G401.6 (cell line): ENCODE results near the gene SND1.
"Not testable (repeated sequence)": the region's sequence is repeated elsewhere in the genome, so short reads cannot be mapped to it uniquely, and the experiment has no call there.

Source experiments
- FAIRE-seq: peaks from 2 replicates; lab custom pipeline; 2012; peaks lifted over from hg19 to GRCh38; lab: Jason Lieb, UNC

The SND1 gene

DNA sequence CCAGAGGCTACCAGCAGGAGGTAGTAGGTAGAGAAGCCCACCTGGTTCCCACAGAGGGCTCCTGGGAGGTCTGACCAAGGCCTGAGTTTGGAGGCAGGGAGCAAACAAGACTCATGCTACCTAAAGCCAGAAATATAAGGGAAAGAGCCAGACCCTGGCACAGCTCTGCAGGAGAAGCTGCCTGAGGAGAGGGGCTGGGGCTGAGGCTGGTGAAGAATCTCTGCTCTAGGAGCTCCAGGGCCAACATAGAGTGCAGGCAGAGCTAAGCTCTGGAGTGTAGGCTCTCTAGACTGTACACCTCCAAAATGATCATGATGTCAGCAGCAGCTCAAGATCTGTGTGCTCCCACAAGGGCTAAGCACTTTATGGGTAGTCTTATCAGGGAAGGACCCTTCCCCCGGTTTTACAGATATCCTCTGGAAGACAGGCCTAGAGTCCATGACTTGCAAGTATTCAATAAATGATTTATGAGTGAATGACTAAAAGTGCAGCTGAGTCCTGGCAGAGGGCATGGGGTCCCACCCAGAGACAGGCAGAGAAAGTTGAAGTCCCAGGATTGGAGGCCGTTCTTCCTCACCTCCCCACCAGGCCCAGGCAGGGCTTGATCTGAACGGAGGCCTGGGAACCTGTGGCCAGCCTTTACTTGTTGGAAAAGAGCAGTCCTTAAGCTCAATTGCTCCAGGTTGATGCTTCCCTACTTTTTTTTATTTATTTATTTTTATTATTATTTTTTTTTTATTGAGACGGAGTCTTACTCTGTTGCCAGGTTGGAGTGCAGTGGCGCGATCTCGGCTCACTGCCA lies 450.7 kb downstream of the SND1 start:
- no peak for FAIRE-seq

- no peak for FAIRE-seq
These were observed 451.6 kb downstream of the SND1 start for GRCh38 chr7:128103498-128104107.

GRCh38 chr7:128104108-128104742 lies 452.2 kb downstream of the SND1 start:
- no peak for FAIRE-seq

DNA sequence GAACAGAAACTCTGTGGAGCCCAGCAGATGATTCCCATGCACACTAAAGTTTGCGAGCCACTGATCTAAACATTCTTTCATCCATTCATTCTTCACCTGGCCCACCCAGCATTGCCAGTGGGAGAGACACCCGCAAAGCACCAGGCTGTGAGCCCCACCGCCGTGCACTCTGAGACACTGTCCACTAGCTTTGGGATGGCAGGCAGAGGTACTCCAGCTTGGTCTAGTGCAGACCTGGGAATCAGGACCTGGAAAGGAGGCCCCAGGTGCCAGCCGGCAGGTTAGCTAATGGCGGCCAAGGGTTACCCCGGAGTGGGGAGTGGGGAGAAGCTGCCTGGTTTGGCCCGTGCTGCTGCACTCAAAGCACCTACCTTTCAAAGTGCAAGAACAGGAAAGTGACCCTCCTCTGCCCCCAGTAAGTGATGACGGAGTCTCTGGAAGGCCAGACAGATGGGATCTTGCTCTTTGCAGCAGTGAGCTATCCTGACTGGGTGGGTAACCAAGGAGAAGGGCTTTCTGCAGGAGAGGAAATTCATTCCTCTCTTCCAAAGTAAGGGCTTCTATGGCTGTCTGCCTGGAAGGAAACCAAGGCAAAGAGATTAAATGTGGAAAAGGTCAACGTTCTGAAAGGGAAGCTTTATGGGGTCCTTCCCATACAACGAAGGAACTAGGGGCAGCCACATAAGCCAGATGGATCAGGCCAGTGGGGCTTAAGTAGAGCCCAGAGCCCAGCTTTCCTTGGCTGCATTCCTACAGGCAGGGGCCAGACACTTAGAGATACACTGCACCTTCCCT lies 453.4 kb downstream of the SND1 start:
- no peak for FAIRE-seq

DNA sequence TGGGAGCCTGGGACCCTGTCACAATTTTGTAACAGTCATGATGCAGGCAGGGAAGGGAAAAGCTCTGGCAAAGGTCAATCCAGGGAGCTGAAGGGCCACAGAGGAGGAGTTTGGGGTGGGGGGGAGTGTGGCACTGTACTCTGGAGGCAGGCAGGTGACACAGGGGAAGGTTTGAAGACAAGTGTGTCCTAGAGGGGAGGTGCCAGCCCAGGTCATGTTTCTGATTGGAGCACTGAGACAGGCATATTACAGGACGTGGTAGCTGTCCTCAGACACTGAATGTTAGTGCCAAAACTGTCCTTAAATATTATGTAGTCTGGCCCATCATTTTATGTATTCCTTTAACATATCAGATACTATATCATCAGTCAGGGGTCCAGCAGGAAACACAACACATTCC lies 454.8 kb downstream of the SND1 start:
- FAIRE-seq: no peak

DNA sequence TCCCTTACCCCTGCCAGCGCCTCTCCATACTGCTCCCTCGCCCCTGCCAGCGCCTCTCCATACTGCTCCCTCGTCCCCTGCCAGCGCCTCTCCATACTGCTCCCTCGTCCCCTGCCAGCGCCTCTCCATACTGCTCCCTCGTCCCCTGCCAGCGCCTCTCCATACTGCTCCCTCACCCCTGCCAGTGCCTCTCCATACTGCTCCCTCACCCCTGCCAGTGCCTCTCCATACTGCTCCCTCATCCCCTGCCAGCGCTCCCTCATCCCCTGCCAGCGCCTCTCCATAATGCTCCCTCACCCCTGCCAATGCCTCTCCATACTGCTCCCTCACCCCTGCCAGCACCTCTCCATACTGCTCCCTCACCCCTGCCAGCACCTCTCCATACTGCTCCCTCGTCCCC lies 455.5 kb downstream of the SND1 start:
- not testable (repeated sequence) for FAIRE-seq

- no peak for FAIRE-seq
These were observed 456.1 kb downstream of the SND1 start for GRCh38 chr7:128108129-128108528.

DNA sequence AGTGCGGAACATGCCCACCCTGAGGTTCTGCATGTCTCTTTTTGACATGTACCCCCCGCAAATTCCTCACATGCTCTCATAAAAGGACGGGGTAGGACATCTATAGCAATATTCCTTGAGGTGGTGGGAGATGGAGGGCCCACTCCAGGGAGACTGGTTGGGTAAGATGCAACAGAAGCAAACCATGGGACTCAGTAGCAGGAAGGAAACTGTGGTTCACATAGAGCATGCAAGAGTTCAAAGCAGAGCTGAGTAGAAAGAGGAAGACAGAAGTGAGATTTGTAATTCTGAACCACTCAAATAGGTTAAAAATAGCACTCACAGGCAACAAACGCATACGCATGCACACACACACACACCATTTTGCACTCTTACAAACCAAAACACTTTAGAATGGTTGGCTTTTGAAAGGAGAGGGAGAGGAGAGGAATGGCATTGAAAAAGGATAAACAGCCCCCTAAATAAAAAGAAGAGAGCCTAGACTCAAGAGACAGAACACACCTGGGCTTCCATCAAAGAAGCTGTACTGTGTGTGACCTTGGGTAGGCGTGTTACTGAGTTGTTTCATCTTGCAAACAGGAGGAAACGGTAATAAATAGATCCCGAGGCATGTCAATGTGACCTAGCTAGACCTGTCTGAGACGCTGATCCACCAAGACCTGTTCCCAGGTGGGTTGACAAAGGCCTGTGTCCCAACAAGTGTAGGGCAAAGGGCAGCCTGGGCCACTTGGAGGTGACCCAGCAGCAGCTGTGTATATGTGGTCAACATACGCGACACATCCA lies 456.8 kb downstream of the SND1 start:
- FAIRE-seq: no peak

DNA sequence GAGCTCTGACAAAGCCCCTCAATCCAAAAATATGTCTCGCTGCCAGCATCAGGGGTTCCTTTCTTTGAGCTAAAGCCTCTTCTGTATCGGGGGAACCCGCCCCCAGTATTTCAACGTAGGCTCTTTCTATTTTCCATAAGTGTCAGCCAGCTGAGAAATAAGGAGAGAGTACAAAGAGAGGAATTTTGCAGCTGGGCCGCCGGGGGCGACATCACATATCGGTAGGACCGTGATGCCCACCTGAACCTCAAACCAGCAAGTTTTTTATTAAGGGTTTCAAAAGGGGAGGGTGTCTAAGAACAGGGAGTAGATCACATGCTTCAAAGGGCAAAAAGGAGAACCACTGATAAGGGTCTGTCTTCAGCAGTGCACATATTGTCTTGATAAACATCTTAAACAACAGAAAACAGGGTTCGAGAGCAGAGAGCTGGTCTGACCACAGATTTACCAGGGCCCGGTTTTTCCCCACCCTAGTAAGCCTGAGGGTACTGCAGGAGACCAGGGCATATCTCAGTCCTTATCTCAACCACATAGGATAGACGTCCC lies 457.5 kb downstream of the SND1 start:
- not testable (repeated sequence) for FAIRE-seq

GRCh38 chr7:128110641-128111364 lies 458.8 kb downstream of the SND1 start:
- FAIRE-seq: no peak

DNA sequence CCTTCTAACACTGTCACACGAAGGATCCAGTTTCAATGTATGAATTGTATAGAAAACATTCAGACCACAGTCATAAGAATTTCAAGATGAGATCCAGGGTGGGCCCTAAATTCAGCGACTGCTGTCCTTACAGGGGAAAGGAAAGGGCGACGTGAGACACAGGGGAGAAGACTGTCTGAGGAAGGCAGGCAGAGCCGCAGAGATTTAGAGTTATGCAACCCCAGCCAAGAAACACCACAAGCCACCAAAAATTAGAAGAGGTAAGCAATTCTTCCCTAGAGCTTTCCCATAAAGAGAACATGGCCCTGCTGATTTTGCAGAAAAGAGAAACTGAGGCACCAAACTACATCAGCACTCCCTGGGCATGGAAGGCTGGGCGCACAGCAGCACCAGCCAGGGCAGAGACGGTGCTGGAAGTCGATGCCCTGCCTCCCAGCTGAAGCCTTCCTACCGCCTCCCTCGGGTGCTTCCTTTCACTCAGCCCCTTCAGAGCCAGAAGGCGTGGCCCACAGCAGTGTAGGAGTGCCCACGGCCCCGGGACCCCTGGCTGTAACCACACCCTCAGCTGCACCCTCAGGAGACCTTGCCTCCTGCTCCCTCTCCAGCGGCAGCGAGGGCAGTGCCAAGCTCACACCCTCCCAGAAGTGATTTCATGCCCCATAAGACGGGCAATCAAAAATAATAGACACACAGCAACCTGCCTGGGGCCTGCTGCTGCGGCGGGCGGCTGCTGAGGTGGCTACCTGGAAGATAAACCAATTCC lies 460.2 kb downstream of the SND1 start:
- FAIRE-seq: no peak

DNA sequence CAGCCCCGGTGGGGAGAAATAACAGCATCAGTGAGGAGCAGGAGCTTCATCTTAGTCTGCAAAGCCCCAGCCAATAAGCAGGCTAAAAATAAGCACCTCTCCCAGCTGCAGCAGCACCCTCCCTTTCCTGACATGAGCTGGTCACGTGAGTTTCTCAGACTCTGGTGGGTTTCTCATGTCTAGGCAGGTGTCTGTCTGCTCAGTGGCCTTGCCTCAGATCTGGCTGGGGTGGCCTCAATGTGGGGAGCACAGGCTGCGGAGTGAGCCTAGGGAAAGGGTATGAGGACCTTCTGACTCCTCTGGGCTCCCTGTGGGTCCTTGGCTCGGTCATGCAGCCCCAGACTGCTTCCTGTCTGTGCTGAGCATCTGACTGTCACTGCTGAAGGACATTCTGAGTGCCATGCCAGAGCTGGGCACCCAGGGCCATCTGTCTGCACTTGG lies 460.8 kb downstream of the SND1 start:
- FAIRE-seq: no peak

DNA sequence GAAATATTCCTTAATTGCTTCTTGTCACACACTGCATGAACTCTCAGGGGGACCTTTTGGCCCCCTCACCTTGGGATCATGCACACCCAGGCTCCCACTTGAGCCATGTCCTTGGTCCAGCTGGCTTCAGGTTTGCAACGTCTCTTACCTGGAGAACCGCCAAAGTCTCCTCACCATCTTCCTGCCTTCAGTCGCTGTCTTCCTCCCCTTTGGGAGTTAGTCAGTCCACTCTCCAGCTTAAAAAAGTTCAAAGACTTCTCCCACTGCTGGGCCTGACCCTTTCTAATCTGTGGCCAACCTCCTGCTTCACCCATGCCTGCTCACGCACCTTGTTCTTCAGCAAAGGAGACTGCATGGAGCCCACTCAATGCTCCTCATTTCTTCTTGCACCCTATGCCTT lies 461.8 kb downstream of the SND1 start:
- no peak for FAIRE-seq

DNA sequence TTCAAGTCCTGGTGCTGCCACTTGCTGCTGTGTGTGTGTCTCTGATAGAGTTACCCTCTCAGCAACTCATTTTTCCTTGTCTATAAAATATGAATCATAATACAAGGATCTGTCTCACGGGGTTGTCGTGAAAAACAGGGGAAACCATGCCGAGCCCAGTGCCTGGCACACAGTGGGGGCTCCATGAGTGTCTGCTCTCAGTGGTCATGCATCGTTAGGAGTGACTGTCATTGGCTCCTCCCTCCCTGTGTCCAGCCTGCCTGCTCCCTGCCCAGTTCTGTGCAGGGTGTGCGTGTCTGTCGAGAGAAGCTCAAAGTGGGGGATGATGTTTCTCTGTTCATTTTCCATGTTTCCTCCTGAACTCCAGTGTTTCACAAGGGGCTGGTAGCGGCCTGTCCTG lies 462.8 kb downstream of the SND1 start:
- FAIRE-seq: no peak

DNA sequence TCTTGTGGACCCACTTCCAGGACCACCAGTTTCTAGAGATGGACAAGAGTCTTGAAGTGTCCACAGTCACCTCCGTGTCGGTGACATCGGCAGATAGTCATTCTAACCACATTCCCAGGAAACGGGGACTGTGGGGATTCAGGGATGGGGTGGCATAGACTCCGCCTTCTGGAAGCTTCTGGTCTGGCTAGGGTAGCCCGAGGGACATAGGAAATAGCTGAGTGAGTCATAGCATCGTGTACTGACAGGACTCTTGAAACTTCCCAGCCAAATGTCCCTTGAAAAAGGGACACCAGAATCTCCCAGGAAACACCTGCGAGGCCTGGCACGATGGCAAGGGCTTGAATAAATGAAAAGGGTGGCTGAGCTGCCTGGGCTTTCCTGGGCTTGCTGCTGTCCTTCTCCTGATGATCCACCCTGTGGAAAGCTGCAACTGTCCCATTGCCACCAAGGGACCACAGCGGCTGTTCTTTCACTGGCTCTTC lies 463.4 kb downstream of the SND1 start:
- FAIRE-seq: no peak

GRCh38 chr7:128115821-128116723 lies 464.1 kb downstream of the SND1 start:
- no peak for FAIRE-seq

DNA sequence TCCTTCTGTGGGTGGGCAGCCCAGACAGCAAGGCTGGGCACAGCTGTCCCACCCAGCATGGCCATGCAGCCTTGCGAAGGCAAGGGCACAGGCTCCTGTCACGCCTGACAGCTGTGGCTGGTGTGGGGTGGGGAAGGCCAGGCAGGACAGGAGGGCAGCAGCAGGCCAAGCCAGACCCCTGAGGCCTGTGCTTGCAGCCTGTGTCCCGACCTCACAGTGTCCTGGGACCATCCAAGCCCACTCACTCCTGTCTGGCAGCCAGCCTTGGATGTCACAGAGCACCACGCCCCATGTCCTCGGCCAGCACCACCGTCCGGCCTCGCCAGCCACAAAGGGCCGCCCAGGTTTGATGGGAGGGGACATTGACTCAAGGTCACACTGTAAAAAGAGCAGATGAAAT lies 464.7 kb downstream of the SND1 start:
- FAIRE-seq: no peak

DNA sequence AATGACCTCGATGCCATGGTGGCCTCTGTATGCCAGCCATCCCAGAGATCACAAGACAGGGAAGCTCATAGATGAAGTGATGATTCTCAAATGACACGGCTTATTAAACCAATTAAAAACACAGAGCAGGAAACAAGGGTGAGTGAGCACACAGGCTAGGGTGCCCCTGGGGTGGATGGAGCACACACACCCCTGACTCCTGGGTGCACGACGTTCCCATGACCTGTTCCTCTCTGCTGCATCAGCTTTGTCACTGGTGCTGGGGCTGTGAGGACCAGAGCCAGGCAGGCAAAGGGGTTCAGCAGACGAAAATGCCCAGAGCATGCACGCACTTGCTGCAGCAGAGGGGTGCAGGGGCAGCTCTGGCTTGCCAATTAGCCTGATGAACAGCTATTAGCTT lies 465.7 kb downstream of the SND1 start:
- FAIRE-seq: no peak

DNA sequence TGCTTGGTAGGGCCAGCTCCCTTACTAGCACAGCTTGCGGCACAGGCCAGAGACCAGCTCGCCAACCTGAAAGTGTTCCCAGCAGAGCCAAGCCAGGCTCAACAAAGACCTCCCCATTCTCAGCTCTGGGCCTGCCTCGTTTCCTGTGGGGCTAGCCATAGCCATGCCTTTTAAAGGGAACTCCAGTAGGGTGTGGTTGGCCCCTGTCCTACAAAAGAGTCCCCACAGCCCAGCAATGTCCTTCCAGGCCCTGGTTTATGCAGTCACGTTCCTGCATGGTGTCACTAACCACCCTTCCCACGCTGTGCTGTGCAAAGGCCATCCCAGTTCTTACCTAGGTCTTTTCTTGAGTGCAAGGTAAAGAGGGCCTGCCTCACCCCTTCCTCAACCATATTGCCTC lies 467.0 kb downstream of the SND1 start:
- FAIRE-seq: no peak
